ENCODE results near the gene MSGN1.

MSGN1 gene

DNA sequence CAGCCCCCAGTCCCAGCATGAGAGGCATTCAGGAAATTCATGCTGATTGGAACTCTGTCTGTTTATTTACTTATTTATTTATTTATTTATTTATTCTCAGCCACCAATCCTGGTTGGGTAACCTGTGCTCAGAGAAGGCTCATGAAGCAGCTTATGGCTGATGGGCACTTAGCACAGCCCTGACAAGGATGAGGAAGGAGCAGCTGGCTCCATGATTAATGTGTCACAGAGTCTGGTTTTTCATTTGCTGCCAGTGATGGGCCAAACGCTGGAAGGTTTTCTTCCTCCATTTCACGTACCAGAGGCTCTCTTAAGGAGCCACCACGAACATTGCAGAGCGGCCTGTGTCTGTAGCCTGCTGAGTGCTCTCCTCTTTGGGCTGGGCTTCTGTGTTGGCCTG, 33.9 kb downstream of the MSGN1 start:
- no peak for DNase-seq

DNA sequence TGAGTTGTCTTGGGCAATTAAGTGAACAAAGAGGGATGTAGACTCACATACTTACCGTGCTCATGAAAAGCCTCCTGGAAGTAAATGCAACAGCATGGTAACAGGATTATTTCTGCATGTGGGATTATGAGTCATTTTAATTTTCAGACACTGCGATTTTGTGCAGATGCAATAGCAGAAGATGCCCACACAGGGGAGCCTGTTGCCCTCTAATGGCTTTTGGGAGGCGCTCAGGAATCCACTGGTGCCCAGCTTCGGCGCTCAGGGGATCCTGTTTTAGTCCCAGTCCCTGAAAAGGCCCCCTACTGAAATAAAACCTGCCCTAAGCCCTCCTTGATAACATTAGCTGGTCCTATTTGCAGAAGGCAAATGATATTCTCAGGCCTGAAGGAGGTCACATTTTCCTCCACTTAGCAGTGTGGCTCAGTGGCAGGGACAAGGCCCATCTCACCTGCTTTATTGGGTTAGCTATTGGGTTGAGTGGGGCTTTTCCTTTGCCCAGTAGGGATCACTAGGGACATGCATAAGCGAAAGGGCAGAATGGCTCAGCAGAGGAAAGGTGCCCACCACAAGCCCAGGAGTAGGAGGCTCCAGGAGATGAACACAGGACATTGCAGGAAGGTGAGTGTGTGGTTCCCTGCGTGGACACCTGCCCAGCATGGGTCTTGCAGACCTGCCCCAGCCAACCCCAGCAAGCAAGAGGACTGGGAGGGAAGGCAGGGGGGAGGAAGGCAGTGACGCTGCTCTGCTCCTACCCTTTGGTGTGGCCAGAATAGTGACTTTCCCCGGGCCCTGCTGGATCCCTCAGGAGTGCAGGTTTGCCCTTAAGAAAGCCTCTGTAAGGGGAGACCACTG, 35.7 kb downstream of the MSGN1 start:
- peak; percentile 20 to 35 for DNase-seq

DNA sequence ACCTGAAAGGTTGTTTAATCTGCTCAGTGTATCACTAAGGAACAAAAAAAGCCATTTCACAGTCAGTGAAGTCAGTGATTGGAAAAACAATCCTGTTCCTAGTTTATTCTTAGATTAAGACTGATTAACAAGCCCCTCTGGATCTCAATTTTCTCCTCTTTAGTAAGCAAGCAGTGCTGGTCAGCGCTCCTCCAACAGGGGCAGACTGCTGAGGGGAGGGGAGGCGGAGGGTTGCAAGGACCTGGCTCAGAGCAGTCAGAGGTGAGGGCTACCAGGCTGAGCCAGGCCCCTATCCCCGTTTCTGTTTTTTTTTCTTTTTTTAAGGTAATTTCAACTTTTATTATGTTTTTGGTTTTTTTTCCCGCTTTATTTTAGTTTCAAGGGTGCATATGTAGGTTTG, 37.5 kb downstream of the MSGN1 start:
- DNase-seq: no peak

DNA sequence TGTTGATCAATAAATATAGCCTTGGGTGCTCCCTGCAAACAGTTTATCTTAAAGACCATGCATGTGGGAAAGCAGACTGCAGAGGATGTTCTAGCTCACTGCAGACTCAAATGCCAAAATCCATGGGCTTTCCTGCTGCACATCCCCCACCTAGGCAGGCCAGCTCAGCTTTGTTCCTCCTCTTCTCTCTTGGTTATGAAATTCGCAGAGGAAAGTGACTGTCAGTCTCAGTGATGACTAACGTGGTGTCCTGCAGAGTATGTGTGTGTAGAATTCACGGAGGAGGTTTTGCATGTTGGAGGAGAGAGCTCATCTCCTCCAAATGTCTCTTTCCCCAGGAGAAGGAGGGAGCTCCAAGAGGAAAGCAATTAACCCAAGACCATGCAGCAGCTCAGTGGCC, 40.8 kb downstream of the MSGN1 start:
- no peak for DNase-seq

DNA sequence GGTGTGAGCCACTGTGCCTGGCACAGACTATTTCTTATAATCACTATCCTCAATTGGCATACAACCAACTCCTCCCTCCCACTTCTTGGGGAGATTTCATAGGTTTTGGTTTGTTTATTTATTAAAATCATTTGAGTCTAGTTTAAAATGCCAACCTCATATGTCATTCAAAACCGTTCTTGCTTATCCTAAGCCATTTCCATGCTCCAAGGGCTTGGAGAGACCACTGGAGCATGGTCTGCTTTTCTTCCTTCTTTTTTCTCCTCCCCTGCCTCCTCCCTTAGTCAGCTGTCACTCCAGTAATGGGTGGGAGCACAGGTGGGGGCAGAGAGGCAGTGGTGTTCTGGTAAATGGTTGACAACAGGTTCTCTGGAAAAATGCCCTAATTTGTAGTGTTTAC, 41.8 kb downstream of the MSGN1 start:
- DNase-seq: no peak

DNA sequence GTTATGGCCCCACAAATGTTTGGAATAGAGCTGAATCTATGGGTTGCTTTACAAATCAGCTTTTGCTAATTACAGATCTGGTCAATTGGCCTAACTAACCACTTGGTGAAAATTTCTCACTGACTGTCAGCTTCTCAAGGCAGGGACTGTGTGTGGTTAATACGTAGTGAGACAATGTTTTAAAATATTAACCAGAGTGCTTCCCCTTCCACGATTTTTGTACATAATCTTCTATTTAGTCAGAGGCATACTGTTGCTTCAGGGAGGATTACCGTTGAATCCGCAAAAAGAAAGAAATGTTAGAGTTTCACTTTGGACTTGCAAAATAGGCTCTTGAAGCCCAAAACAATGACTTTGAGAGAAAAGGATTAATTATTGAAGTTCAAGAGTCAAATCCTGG, 47.3 kb downstream of the MSGN1 start:
- no peak for DNase-seq

DNA sequence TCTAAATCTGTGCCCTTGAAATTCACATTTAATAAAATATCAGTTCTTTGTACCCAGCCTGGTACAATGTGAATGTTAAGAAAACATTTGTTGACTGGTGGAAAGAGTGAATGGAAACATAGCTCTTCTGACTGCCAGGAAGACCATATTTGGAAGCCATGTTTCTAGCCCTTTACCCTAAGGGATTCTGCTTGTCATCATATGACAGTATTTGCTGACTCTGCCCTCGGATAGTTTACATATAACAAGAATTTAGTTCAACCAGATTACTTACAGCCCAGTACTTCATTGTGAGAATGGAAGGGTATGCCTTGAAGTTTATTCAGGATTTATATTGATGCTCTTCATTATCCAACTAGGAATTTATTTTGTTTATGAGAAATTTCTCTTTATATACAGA, 48.4 kb downstream of the MSGN1 start:
- DNase-seq: no peak

DNA sequence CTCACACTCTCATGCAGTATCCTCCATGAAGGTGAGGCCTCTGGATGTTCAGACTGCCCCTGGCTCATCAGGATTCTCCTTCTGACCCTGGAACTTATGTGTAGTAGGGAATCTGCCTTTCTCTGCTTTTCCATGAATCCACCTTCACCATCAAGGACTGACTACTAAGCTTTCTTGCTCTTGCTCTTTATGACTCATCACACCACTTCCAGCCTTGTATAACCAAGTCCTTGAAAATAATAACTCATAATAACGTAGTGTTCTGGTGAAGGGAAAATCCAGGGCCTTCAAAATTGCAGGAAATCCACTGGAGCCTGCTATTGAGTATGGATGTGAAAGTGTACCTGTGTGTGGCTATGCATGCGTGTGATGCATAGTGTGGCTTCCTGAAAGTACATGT, 50.9 kb downstream of the MSGN1 start:
- DNase-seq: no peak

Measured in stimulated activated CD4-positive, alpha-beta T cell treated with anti-CD3 and anti-CD28 coated beads, Interleukin-2, amount 100 ng/mL, for 48 hours (primary cell).